Measurements from ENCODE around the gene KLC4.

The KLC4 gene

GRCh38 chr6:43119482-43119881 lies 60.1 kb downstream of the KLC4 start:
- no peak for DNase-seq (ENCODE audit: extremely low spot score)
- CTCF ChIA-PET, result interaction anchor here (1.1 to 1.4 kb wide), 2 partner anchors 23 to 24 kb away, joined by 3 to 4 read pairs; no protein-coding TSS in a partner anchor
- POLR2A ChIA-PET, result no interaction called here
- no peak for TF ChIP-seq CTCF (IDR thresholded peaks at IDR 0.05; ENCODE audit: control extremely low read depth, extremely low read depth, low read depth, missing control alignments)

DNA sequence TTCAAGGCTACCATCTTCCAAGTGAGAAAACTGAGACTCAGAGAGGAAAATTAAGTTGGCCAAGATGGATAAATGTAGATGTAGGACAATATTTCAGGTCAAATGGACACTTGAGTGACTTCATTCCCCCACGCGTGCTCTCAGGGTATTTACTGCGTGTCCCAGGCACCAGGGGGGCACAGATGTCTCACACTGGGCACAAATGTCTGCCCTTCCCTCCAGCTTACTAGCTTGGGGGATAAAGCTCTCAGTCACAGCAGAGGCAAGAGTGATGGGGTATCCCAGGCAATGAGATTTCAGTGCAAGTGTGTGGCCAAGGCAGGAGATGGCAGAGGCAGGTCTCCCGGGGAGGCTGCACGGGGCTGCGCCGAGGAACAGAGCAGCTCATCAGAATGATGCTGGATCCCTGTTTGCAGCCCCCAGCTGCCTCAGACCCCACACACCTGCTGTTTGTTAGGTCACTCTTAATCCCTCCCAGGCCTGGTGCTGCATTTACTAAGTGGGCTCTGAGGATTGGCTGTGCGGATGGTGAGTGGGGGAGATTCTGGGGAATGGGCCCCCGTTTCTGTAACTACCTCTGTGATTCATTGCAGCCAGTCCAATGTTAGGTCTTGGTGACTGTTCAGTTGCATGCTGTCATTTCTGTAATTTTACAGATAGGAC lies 60.8 kb downstream of the KLC4 start:
- DNase-seq (ENCODE audit: extremely low spot score), result no peak
- POLR2A ChIA-PET, result no interaction called here
- CTCF ChIA-PET, result interaction anchor here (1.0 to 1.4 kb wide), 3 partner anchors 10 to 24 kb away, joined by 3 to 4 read pairs (median 3); no protein-coding TSS in a partner anchor

GRCh38 chr6:43120944-43121913 lies 61.8 kb downstream of the KLC4 start:
- no peak for TF ChIP-seq CTCF (IDR thresholded peaks at IDR 0.05; ENCODE audit: control extremely low read depth, extremely low read depth, low read depth, missing control alignments)
- POLR2A ChIA-PET, result no interaction called here
- CTCF ChIA-PET, result interaction anchor here (1.0 to 1.4 kb wide), 4 partner anchors 9 to 113 kb away, joined by 3 to 4 read pairs (median 3); no protein-coding TSS in a partner anchor
- no peak for DNase-seq (ENCODE audit: extremely low spot score)

More for the DNA sequence above, 60.8 kb downstream of the KLC4 start:
- no peak for TF ChIP-seq CTCF (IDR thresholded peaks at IDR 0.05; ENCODE audit: control extremely low read depth, extremely low read depth, low read depth, missing control alignments)

- ChIA-PET POLR2A (no interaction called here), CTCF (interaction anchor here (1.1 to 1.4 kb wide), 2 partner anchors 21 to 114 kb away, joined by 3 read pairs; no protein-coding TSS in a partner anchor)
- no peak for DNase-seq (ENCODE audit: extremely low spot score)
- no peak for TF ChIP-seq CTCF (IDR thresholded peaks at IDR 0.05; ENCODE audit: control extremely low read depth, extremely low read depth, low read depth, missing control alignments)
Observed at GRCh38 chr6:43122146-43122545, 62.7 kb downstream of the KLC4 start.

- POLR2A ChIA-PET, result no interaction called here
- CTCF ChIA-PET, result interaction anchor here (1.1 to 2.8 kb wide), 2 partner anchors 20 to 207 kb away, joined by 3 to 13 read pairs; no protein-coding TSS in a partner anchor
- DNase-seq (ENCODE audit: extremely low spot score), result no peak
- no peak for TF ChIP-seq CTCF (IDR thresholded peaks at IDR 0.05; ENCODE audit: control extremely low read depth, extremely low read depth, low read depth, missing control alignments)
Observed at GRCh38 chr6:43123461-43124314, 64.3 kb downstream of the KLC4 start.
